IPS-18c (cell line): ENCODE measurements around the gene SYMPK.

ENCODE experiments used
- H3K4me3 ChIP-seq: 2 replicates; pipeline ENCODE4 v1.7.0; 2013; ENCODE audit warnings: low read depth, mild to moderate bottlenecking, low read length, moderate library complexity; ENCODE audit not compliant: insufficient read depth
- H3K9me3 ChIP-seq: one replicate; pipeline ENCODE4 v1.6.1; 2013; ENCODE audit warnings: mild to moderate bottlenecking, low read length, moderate library complexity; ENCODE audit not compliant: control insufficient read depth, insufficient read depth

Gene SYMPK

GRCh38 chr19:45821103-45821521 lies 41.8 kb downstream of the SYMPK start:
- Histone ChIP-seq H3K9me3 (no peaks in the 10 kb centered on the region), H3K4me3 (no peak overlapping the region)

- Histone ChIP-seq H3K9me3 (no peaks in the 10 kb centered on the region), H3K4me3 (no peak overlapping the region)
Measured at GRCh38 chr19:45820413-45821102, 42.4 kb downstream of the SYMPK start.

- no peak overlapping the region for H3K4me3 ChIP-seq
- no peaks in the 10 kb centered on the region for H3K9me3 ChIP-seq
Measured at GRCh38 chr19:45819769-45820168, 43.2 kb downstream of the SYMPK start.

GRCh38 chr19:45817725-45818301 lies 45.1 kb downstream of the SYMPK start:
- H3K9me3 ChIP-seq: no peaks in the 10 kb centered on the region
- no peak overlapping the region for H3K4me3 ChIP-seq

GRCh38 chr19:45817010-45817724 lies 45.8 kb downstream of the SYMPK start:
- Histone ChIP-seq H3K9me3 (no peaks in the 10 kb centered on the region), H3K4me3 (peak overlapping the region; percentile 77)

GRCh38 chr19:45816236-45817009 lies 46.5 kb downstream of the SYMPK start:
- peak overlapping the region; percentile 77 for H3K4me3 ChIP-seq

GRCh38 chr19:45815481-45816216 lies 47.3 kb downstream of the SYMPK start:
- no peaks in the 10 kb centered on the region for H3K9me3 ChIP-seq
- peak overlapping the region; percentile 77 for H3K4me3 ChIP-seq

More at GRCh38 chr19:45816236-45817009, 46.5 kb downstream of the SYMPK start:
- no peaks in the 10 kb centered on the region for H3K9me3 ChIP-seq

GRCh38 chr19:45814851-45815480 lies 48.0 kb downstream of the SYMPK start, which contains the start of gene RSPH6A:
Gene RSPH6A, minus strand, starts transcription at chr19:45815308. Its CDS starts 132 bp downstream, at chr19:45815176.
- Histone ChIP-seq H3K9me3 (no peaks in the 10 kb centered on the region), H3K4me3 (peak within 1 kb of the TSS; percentile 77)

GRCh38 chr19:45814166-45814780 lies 48.7 kb downstream of the SYMPK start:
- no peaks in the 10 kb centered on the region for H3K9me3 ChIP-seq
- peak overlapping the region; percentile 77; the same call in 1 of the 2 replicates for H3K4me3 ChIP-seq

- H3K4me3 ChIP-seq: no peak overlapping the region
- no peaks in the 10 kb centered on the region for H3K9me3 ChIP-seq
Measured at GRCh38 chr19:45812297-45812696, 50.6 kb downstream of the SYMPK start.

GRCh38 chr19:45809643-45810159 lies 53.2 kb downstream of the SYMPK start:
- Histone ChIP-seq H3K9me3 (no peaks in the 10 kb centered on the region), H3K4me3 (no peak overlapping the region)

- no peaks in the 10 kb centered on the region for H3K9me3 ChIP-seq
- H3K4me3 ChIP-seq: no peak overlapping the region
Measured at GRCh38 chr19:45805719-45806118, 57.2 kb downstream of the SYMPK start.

- no peaks in the 10 kb centered on the region for H3K9me3 ChIP-seq
Measured at GRCh38 chr19:45804959-45805230, 58.1 kb downstream of the SYMPK start.

GRCh38 chr19:45804140-45804958 lies 58.6 kb downstream of the SYMPK start:
- Histone ChIP-seq H3K4me3 (no peak overlapping the region), H3K9me3 (no peaks in the 10 kb centered on the region)

More at GRCh38 chr19:45804959-45805230, 58.1 kb downstream of the SYMPK start:
- H3K4me3 ChIP-seq: no peak overlapping the region

GRCh38 chr19:45801603-45802175 lies 61.3 kb downstream of the SYMPK start:
- Histone ChIP-seq H3K9me3 (no peaks in the 10 kb centered on the region), H3K4me3 (no peak overlapping the region)
